H1 (cell line): ENCODE results near the gene ARHGAP42. TPM values are rescaled to one million over a fixed set of nuclear protein-coding genes. Genes with fewer than 3 reads are reported as not detected.

Source experiments
- CTCF ChIA-PET: fragments of 300-600 bp; sonication (Branson Sonifier 250); formaldehyde crosslinking; loops from one replicate; lab custom pipeline; 2021; ENCODE audit not compliant: partially characterized antibody; lab: Charles Lee
- POLR2A ChIA-PET: fragments of 300-600 bp; sonication (Branson Sonifier 250); formaldehyde crosslinking; loops from one replicate; lab custom pipeline; 2021; ENCODE audit warnings: inconsistent platforms; ENCODE audit not compliant: partially characterized antibody; lab: Charles Lee
- DNase-seq, 2 experiments: peaks; one replicate each; pipeline versions ENCODE4 v3.0.0 to v3.0.0-alpha.2; 2010 to 2022; ENCODE audit warnings: low spot score in 2 of 2, low read depth in 1 of 2, mixed read lengths in 1 of 2
- FAIRE-seq: peaks from 2 replicates; lab custom pipeline; 2011; peaks lifted over from hg19 to GRCh38; lab: Jason Lieb, UNC
- H2AFZ ChIP-seq: 2 replicates; pipeline ENCODE4 v1.8.1; 2012; ENCODE audit warnings: low read length, inconsistent platforms
- H2AK5ac ChIP-seq: 2 replicates; pipeline ENCODE4 v1.6.1; 2013; ENCODE audit warnings: low read depth, low read length
- H2BK120ac ChIP-seq: replicated peaks from 2 replicates; pipeline ENCODE3; 2013; ENCODE audit warnings: low read depth, low read length, inconsistent platforms
- H2BK12ac ChIP-seq: 2 replicates; pipeline ENCODE4 v1.6.1; 2013; ENCODE audit warnings: low read depth, low read length
- H2BK15ac ChIP-seq: 2 replicates; pipeline ENCODE4 v1.6.1; 2013; ENCODE audit warnings: low read length
- H2BK20ac ChIP-seq: 2 replicates; pipeline ENCODE4 v1.6.1; 2013; ENCODE audit warnings: low read length
- H2BK5ac ChIP-seq: 2 replicates; pipeline ENCODE4 v1.6.1; 2013; ENCODE audit warnings: low read depth, low read length
- H3K14ac ChIP-seq: 2 replicates; pipeline ENCODE4 v1.6.1; 2013; ENCODE audit warnings: inconsistent platforms; ENCODE audit not compliant: insufficient read length
- H3K18ac ChIP-seq: 2 replicates; pipeline ENCODE4 v1.6.1; 2013; ENCODE audit warnings: low read length; ENCODE audit errors: extremely low read depth
- H3K23ac ChIP-seq: 2 replicates; pipeline ENCODE4 v1.6.1; 2013; ENCODE audit warnings: inconsistent platforms; ENCODE audit not compliant: insufficient read length
- H3K23me2 ChIP-seq: 2 replicates; pipeline ENCODE4 v1.6.1; 2013; ENCODE audit warnings: low read depth, low read length
- H3K27ac ChIP-seq: 2 replicates; pipeline ENCODE4 v1.6.1; 2011; ENCODE audit warnings: low read depth, low read length, inconsistent platforms
- H3K27me3 ChIP-seq, 4 experiments: replicated peaks in 1 of 4; 1 replicate in 1 of 4; 2 replicates in 3 of 4; pipeline versions ENCODE4 v1.6.1 to v1.8.1; 2011 to 2013; ENCODE audit warnings: low read length in 3 of 4, mild to moderate bottlenecking in 3 of 4, inconsistent platforms in 2 of 4, mixed read lengths in 2 of 4, moderate library complexity in 1 of 4; ENCODE audit not compliant: control insufficient read depth in 3 of 4, insufficient read depth in 3 of 4; ENCODE audit errors: extremely low read depth in 1 of 4
- H3K36me3 ChIP-seq, 4 experiments: 2 replicates each; pipeline versions ENCODE4 v1.6.1 to v1.8.1; 2011 to 2013; ENCODE audit warnings: mild to moderate bottlenecking in 4 of 4, low read length in 3 of 4, moderate library complexity in 2 of 4, control low read depth in 1 of 4, inconsistent platforms in 1 of 4; ENCODE audit not compliant: insufficient read depth in 4 of 4, control insufficient read depth in 2 of 4
- H3K4ac ChIP-seq: replicated peaks from 2 replicates; pipeline ENCODE3; 2013; ENCODE audit warnings: low read length, low read depth, mixed read lengths, inconsistent platforms; ENCODE audit not compliant: insufficient read length
- H3K4me1 ChIP-seq, 4 experiments: replicated peaks in 1 of 4; 1 replicate in 1 of 4; 2 replicates in 3 of 4; pipeline versions ENCODE4 v1.6.1 to v1.8.1; 2011 to 2013; ENCODE audit warnings: low read length in 3 of 4, inconsistent platforms in 2 of 4, mixed read lengths in 1 of 4; ENCODE audit not compliant: insufficient read depth in 4 of 4, control insufficient read depth in 3 of 4
- H3K4me2 ChIP-seq, 2 experiments: 2 replicates each; pipeline versions ENCODE4 v1.6.1 to v1.8.1; 2011 to 2013; ENCODE audit warnings: low read depth in 2 of 2, low read length in 2 of 2, control low read depth in 1 of 2, inconsistent platforms in 1 of 2, mild to moderate bottlenecking in 1 of 2; ENCODE audit not compliant: insufficient read depth in 1 of 2
- H3K4me3 ChIP-seq, 4 experiments: fragments of 200-600, 300-600 bp in 1 of 4; sonication (generic), shearing (Covaris generic), sonication (Bioruptor Twin) in 1 of 4; 2 replicates each; pipeline versions ENCODE4 v1.5.1 to v1.8.1; 2011 to 2016; ENCODE audit warnings: low read length in 4 of 4, low read depth in 3 of 4, control low read depth in 2 of 4, inconsistent platforms in 2 of 4, mild to moderate bottlenecking in 2 of 4, mixed read lengths in 1 of 4, moderate library complexity in 1 of 4; ENCODE audit not compliant: insufficient read depth in 2 of 4; ENCODE audit errors: extremely low read depth in 1 of 4
- H3K56ac ChIP-seq: replicated peaks from 2 replicates; pipeline ENCODE3; 2013; ENCODE audit warnings: low read depth, mild to moderate bottlenecking, mixed read lengths, low read length, inconsistent platforms; ENCODE audit not compliant: insufficient read length
- H3K79me1 ChIP-seq: 2 replicates; pipeline ENCODE4 v1.6.1; 2013; ENCODE audit warnings: low read depth, low read length, control low read depth
- H3K79me2 ChIP-seq, 2 experiments: 2 replicates each; pipeline versions ENCODE4 v1.6.1 to v1.8.1; 2012 to 2013; ENCODE audit warnings: low read length in 2 of 2, mild to moderate bottlenecking in 2 of 2, inconsistent platforms in 1 of 2; ENCODE audit not compliant: insufficient read depth in 2 of 2, control insufficient read depth in 1 of 2
- H3K9ac ChIP-seq, 4 experiments: replicated peaks in 1 of 4; 1 replicate in 1 of 4; 2 replicates in 3 of 4; pipeline versions ENCODE4 v1.6.1 to v1.8.1; 2011 to 2013; ENCODE audit warnings: low read depth in 3 of 4, low read length in 3 of 4, control low read depth in 2 of 4, mild to moderate bottlenecking in 2 of 4, moderate library complexity in 2 of 4, inconsistent platforms in 1 of 4; ENCODE audit errors: extremely low read depth in 1 of 4
- H3K9me3 ChIP-seq, 2 experiments: 2 replicates each; pipeline versions ENCODE4 v1.6.1 to v1.8.1; 2012 to 2013; ENCODE audit warnings: mild to moderate bottlenecking in 2 of 2, moderate library complexity in 2 of 2, control low read depth in 1 of 2, inconsistent platforms in 1 of 2, low read depth in 1 of 2, low read length in 1 of 2, mixed read lengths in 1 of 2; ENCODE audit not compliant: insufficient read depth in 2 of 2
- H4K20me1 ChIP-seq, 2 experiments: replicated peaks in 1 of 2; 2 replicates each; pipeline versions ENCODE3 to v1.8.1; 2011 to 2013; ENCODE audit warnings: inconsistent platforms in 2 of 2, low read length in 2 of 2, mild to moderate bottlenecking in 1 of 2; ENCODE audit not compliant: insufficient read depth in 2 of 2, control insufficient read depth in 1 of 2
- H4K5ac ChIP-seq: 2 replicates; pipeline ENCODE4 v1.6.1; 2013; ENCODE audit warnings: low read length, low read depth, mixed read lengths, inconsistent platforms; ENCODE audit not compliant: insufficient read length
- H4K8ac ChIP-seq: 2 replicates; pipeline ENCODE4 v1.8.0; 2013; ENCODE audit warnings: mild to moderate bottlenecking, moderate library complexity, low read length, inconsistent platforms; ENCODE audit not compliant: insufficient read depth; ENCODE audit errors: extremely low read depth
- H4K91ac ChIP-seq: replicated peaks from 2 replicates; pipeline ENCODE3; 2013; ENCODE audit warnings: low read length, mixed read lengths, inconsistent platforms; ENCODE audit not compliant: insufficient read length
- GABPA ChIP-seq: IDR thresholded peaks from 2 replicates; pipeline ENCODE4 v1.6.1; 2011; ENCODE audit warnings: mild to moderate bottlenecking, low read length, moderate library complexity, borderline replicate concordance; ENCODE audit not compliant: insufficient read depth
- JUND ChIP-seq: IDR thresholded peaks from 2 replicates; pipeline ENCODE4 v1.6.1; 2011; ENCODE audit warnings: mild to moderate bottlenecking, improper control_type of control experiment, low read length
- POLR2A ChIP-seq, 2 experiments: IDR thresholded peaks; 1 replicate in 1 of 2; 2 replicates in 1 of 2; pipeline ENCODE4 v1.6.1; 2011; ENCODE audit warnings: low read depth in 2 of 2, low read length in 2 of 2, mild to moderate bottlenecking in 2 of 2; ENCODE audit errors: control extremely low read depth in 1 of 2
- POU5F1 ChIP-seq: IDR thresholded peaks from 2 replicates; pipeline ENCODE4 v1.6.1; 2011; ENCODE audit warnings: low read depth, mild to moderate bottlenecking, low read length, moderate library complexity
- SIN3A ChIP-seq, 2 experiments: IDR thresholded peaks in 1 of 2; conservative IDR thresholded peaks in 1 of 2; 2 replicates each; pipeline ENCODE4 v1.6.1; 2011 to 2012; ENCODE audit warnings: low read length in 2 of 2, improper control_type of control experiment in 1 of 2, low read depth in 1 of 2, mild to moderate bottlenecking in 1 of 2
- WGBS, 2 experiments: shearing (Covaris generic) in 1 of 2; methylation state at CpG; one replicate each; pipeline versions ENCODE4 v1.1.6 to v1.1.7; 2013 to 2015; ENCODE audit warnings: low lambda C conversion rate in 2 of 2, mixed read lengths in 2 of 2, inconsistent platforms in 1 of 2, low coverage in 1 of 2, missing lambda C conversion rate in 1 of 2; ENCODE audit not compliant: insufficient replicate concordance in 2 of 2, insufficient coverage in 1 of 2, insufficient read length in 1 of 2; ENCODE audit errors: extremely low coverage in 1 of 2, missing lambda C conversion rate in 1 of 2; 5-methylcytosine and 5-hydroxymethylcytosine counted together
- polyA plus RNA-seq, 7 experiments: library from polyadenylated mRNA; depleted of rRNA in 3 of 7; stranded (reverse) in 5 of 7; unstranded in 2 of 7; fragments of >200 nt in 5 of 7; fragments of 200-250 nt in 2 of 7; gene quantifications; 1 replicate in 5 of 7; 2 replicates in 1 of 7; 4 replicates in 1 of 7; pipeline versions ENCODE4 v1.2.1 to v1.2.3, GENCODE V29; 2011 to 2013; ENCODE audit warnings: missing spikeins in 2 of 7, mixed read lengths in 2 of 7
- total RNA-seq: library from RNA; stranded (reverse); fragmentation: NEBNext Ultra II Directional; extraction: Animal tissue kit (Norgen Biotek cat#: 25700); gene quantifications from 2 replicates; pipeline ENCODE4 v1.2.1, GENCODE V29; 2021

The ARHGAP42 gene
- total and polyA plus RNA-seq, 2 of the 8 experiments (the other 6 are each of a cell fraction or from before 2014, with no cell fraction given): 22.2 to 33.5 TPM

DNA sequence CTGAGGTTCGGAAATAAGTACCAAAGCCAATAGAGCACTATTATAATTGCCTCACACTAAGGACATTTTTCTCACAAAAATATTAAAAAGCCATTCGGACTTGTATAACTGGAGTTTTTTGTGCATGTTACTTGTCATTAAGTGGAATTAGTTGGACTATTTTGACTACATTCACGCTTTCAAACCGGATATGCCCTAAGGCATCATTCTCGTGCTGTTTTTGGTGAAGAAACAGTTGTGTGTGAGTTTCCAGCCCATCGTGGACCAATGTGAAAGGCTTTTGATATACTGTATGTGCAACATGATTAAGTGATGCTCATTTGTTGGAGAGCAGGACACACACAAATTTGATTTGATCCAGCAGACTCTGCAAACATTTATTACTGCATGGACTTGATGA, 249.7 kb downstream of the ARHGAP42 start:
- H3K4me3 ChIP-seq: no peak overlapping the region
- no peaks in the 10 kb centered on the region for H3K79me2 ChIP-seq
- H3K9me3 ChIP-seq: no peaks in the 10 kb centered on the region
- TF ChIP-seq SIN3A (conservative IDR thresholded peaks at IDR 0.05 in 1 of 2, IDR thresholded peaks at IDR 0.05 in 1 of 2; ENCODE audit: low read depth in 1 of 2, low read length in 2 of 2) (no peak), POLR2A (IDR thresholded peaks at IDR 0.05; ENCODE audit: control extremely low read depth in 1 of 2, low read depth in 2 of 2, low read length in 2 of 2) (no peak), JUND (no peak), GABPA (no peak), POU5F1 (no peak)
- no peak overlapping the region for H3K18ac ChIP-seq
- H3K4ac ChIP-seq: no peak overlapping the region
- H3K27ac ChIP-seq: no peak overlapping the region
- no peak overlapping the region for H3K56ac ChIP-seq
- no peaks in the 10 kb centered on the region for H3K4me1 ChIP-seq
- H3K79me1 ChIP-seq: no peaks in the 10 kb centered on the region
- no peak overlapping the region for H2BK20ac ChIP-seq
- CTCF ChIA-PET: interaction anchor here (0.6 to 1.3 kb wide), 3 partner anchors 59 to 360 kb away, joined by 3 to 6 read pairs (median 3); no protein-coding TSS in a partner anchor
- no peak for DNase-seq
- no peak overlapping the region for H3K4me2 ChIP-seq
- POLR2A ChIA-PET: no interaction called here
- H3K27me3 ChIP-seq: no peaks in the 10 kb centered on the region
- H3K36me3 ChIP-seq: peaks cover 0 to 8% (median 1%) of the 10 kb centered on the region in 4 experiments; a peak in 1 of 8 replicates
- H2BK120ac ChIP-seq: no peak overlapping the region
- H2AK5ac ChIP-seq: no peak overlapping the region
- 74% methylated on average over 6 of the region's 6 CpGs; no CpG with 5 or more reads in 1 of the 2 experiments for WGBS, 2 experiments
- no peaks in the 10 kb centered on the region for H3K23me2 ChIP-seq
- H2BK5ac ChIP-seq: no peak overlapping the region
- H2BK12ac ChIP-seq: no peak overlapping the region
- no peak for FAIRE-seq
- peaks cover 0 to 2% of the 10 kb centered on the region in 2 experiments for H4K20me1 ChIP-seq
- H2BK15ac ChIP-seq: no peak overlapping the region
- no peak overlapping the region for H4K91ac ChIP-seq
- H3K14ac ChIP-seq: no peak overlapping the region
- H2AFZ ChIP-seq: no peak overlapping the region
- no peak overlapping the region for H4K5ac ChIP-seq
- H3K23ac ChIP-seq: no peak overlapping the region
- no peak overlapping the region for H4K8ac ChIP-seq
- no peak overlapping the region for H3K9ac ChIP-seq
